Osteocyte (in vitro differentiated cells): Measurements from ENCODE around the gene TNFRSF18. TPM values are rescaled to one million over a fixed set of nuclear protein-coding genes. Genes with fewer than 3 reads are reported as not detected.
"Not testable (repeated sequence)": the region's sequence is repeated elsewhere in the genome, so short reads cannot be mapped to it uniquely, and the experiment has no call there.

Source experiments
- DNase-seq: peaks from one replicate; pipeline ENCODE4 v3.0.0; 2021; ENCODE audit warnings: mixed read lengths; ENCODE audit not compliant: unreplicated experiment; ENCODE audit errors: extremely low spot score
- H3K27ac Mint-ChIP-seq: one replicate; pipeline ENCODE4 v1.8.0; 2021; ENCODE audit warnings: mild to moderate bottlenecking, mixed read lengths; ENCODE audit not compliant: unreplicated experiment
- H3K27me3 Mint-ChIP-seq: one replicate; pipeline ENCODE4 v1.8.0; 2021; ENCODE audit warnings: mixed read lengths; ENCODE audit not compliant: unreplicated experiment
- H3K36me3 Mint-ChIP-seq: one replicate; pipeline ENCODE4 v1.8.0; 2021; ENCODE audit warnings: mixed read lengths; ENCODE audit not compliant: unreplicated experiment
- H3K4me1 Mint-ChIP-seq: one replicate; pipeline ENCODE4 v1.8.0; 2021; ENCODE audit warnings: mixed read lengths; ENCODE audit not compliant: unreplicated experiment
- H3K4me3 Mint-ChIP-seq: one replicate; pipeline ENCODE4 v1.8.0; 2021; ENCODE audit warnings: mild to moderate bottlenecking, moderate library complexity, mixed read lengths; ENCODE audit not compliant: unreplicated experiment
- H3K9me3 Mint-ChIP-seq: one replicate; pipeline ENCODE4 v1.8.0; 2021; ENCODE audit warnings: mixed read lengths; ENCODE audit not compliant: unreplicated experiment
- CTCF ChIP-seq: fragments of 200-600 bp; sonication (generic); IDR thresholded peaks from 2 replicates; pipeline ENCODE4 v1.5.0; 2021; ENCODE audit warnings: antibody characterized with exemption, mild to moderate bottlenecking, moderate library complexity
- total RNA-seq: library from RNA; stranded (reverse); gene quantifications from 2 replicates; pipeline ENCODE4 v1.2.1, GENCODE V29; 2021

Gene TNFRSF18
- total RNA-seq, 1 donor from 2014 or later, result not detected

GRCh38 chr1:1197188-1197500 is 9.2 kb downstream of the TNFRSF18 start:
- Mint-ChIP-seq H3K36me3 (no peaks in the 10 kb centered on the region), H3K4me3 (no peak overlapping the region), H3K27ac (no peak overlapping the region), H3K9me3 (peaks cover 16% of the 10 kb centered on the region), H3K4me1 (peaks cover 5% of the 10 kb centered on the region), H3K27me3 (peaks cover under 1% of the 10 kb centered on the region)
- TF ChIP-seq CTCF, result no peak
- no peak for DNase-seq

- H3K27me3 Mint-ChIP-seq, result peaks cover 5% of the 10 kb centered on the region
- no peak overlapping the region for H3K27ac Mint-ChIP-seq
- H3K36me3 Mint-ChIP-seq, result no peaks in the 10 kb centered on the region
- no peak for DNase-seq
- H3K4me3 Mint-ChIP-seq, result no peak overlapping the region
- peaks cover 22% of the 10 kb centered on the region for H3K9me3 Mint-ChIP-seq
- H3K4me1 Mint-ChIP-seq, result peaks cover 5% of the 10 kb centered on the region
- TF ChIP-seq CTCF, result no peak
Measured at GRCh38 chr1:1196431-1197187, 9.8 kb downstream of the TNFRSF18 start.

GRCh38 chr1:1195726-1196125 is 10.7 kb downstream of the TNFRSF18 start:
- not testable (repeated sequence) for H3K4me1 Mint-ChIP-seq, H3K27ac Mint-ChIP-seq, DNase-seq, H3K36me3 Mint-ChIP-seq, H3K4me3 Mint-ChIP-seq, H3K27me3 Mint-ChIP-seq
- H3K9me3 Mint-ChIP-seq, result peaks cover 25% of the 10 kb centered on the region

GRCh38 chr1:1194723-1195122 is 11.7 kb downstream of the TNFRSF18 start:
- no peaks in the 10 kb centered on the region for H3K36me3 Mint-ChIP-seq
- no peak overlapping the region for H3K27ac Mint-ChIP-seq
- no peak for DNase-seq
- peaks cover 25% of the 10 kb centered on the region for H3K9me3 Mint-ChIP-seq
- TF ChIP-seq CTCF, result no peak
- no peak overlapping the region for H3K4me3 Mint-ChIP-seq
- no peaks in the 10 kb centered on the region for H3K4me1 Mint-ChIP-seq
- peaks cover 8% of the 10 kb centered on the region for H3K27me3 Mint-ChIP-seq

DNA sequence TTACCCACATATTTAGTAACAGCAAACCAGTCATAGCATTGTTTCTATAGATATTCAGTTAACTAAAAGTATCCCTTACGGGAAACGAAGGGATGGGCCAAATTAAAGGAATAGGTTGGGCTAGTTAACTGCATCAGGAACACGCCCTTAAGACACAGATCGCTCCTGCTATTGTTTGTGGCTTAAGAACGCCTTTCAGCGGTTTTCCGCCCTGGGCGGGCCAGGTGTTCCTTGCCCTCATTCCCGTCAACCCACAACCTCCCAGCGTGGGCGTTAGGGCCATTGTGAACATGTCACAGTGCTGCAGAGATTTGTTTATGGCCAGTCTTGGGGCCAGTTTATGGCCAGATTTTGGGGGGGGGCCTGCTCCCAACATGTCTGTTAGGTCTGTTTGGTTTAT is 14.7 kb downstream of the TNFRSF18 start:
- Mint-ChIP-seq H3K27me3 (peaks cover 18% of the 10 kb centered on the region), H3K9me3 (peaks cover 25% of the 10 kb centered on the region), H3K4me3 (no peak overlapping the region), H3K27ac (no peak overlapping the region), H3K36me3 (no peaks in the 10 kb centered on the region), H3K4me1 (no peaks in the 10 kb centered on the region)
- no peak for TF ChIP-seq CTCF
- DNase-seq, result no peak
